Activated B cell treated with CpG ODN at 0.5 μM for 24 hours (primary cell): ENCODE data around the gene NMRK2. TPM values are rescaled to one million over a fixed set of nuclear protein-coding genes. Genes with fewer than 3 reads are reported as not detected.
"Not testable (repeated sequence)": the region's sequence is repeated elsewhere in the genome, so short reads cannot be mapped to it uniquely, and the experiment has no call there.

Experiments
- ATAC-seq: fragments of 200-7000 bp; cut with Tn5 transposase; one replicate; pipeline ENCODE4 v1.10.0; 2021; ENCODE audit warnings: low read depth, mild to moderate bottlenecking, moderate library complexity
- CTCF ChIA-PET: fragments of 350-600 bp; sonication (Branson Sonifier 250); formaldehyde crosslinking; loops from one replicate; lab custom pipeline; 2021; ENCODE audit warnings: antibody characterized with exemption; lab: Charles Lee
- POLR2A ChIA-PET: fragments of 350-600 bp; sonication (Branson Sonifier 250); formaldehyde crosslinking; loops from one replicate; lab custom pipeline; 2021; ENCODE audit warnings: antibody characterized with exemption; lab: Charles Lee
- DNase-seq: peaks from one replicate; pipeline ENCODE4 v3.0.0; 2022
- H3K27ac Mint-ChIP-seq: one replicate; pipeline ENCODE4 v1.8.0; 2020; ENCODE audit warnings: mixed read lengths
- H3K27me3 Mint-ChIP-seq: one replicate; pipeline ENCODE4 v1.8.0; 2021; ENCODE audit warnings: mixed read lengths
- H3K36me3 Mint-ChIP-seq: one replicate; pipeline ENCODE4 v1.8.0; 2021; ENCODE audit warnings: low read depth, mixed read lengths
- H3K4me1 Mint-ChIP-seq: one replicate; pipeline ENCODE4 v1.8.0; 2021; ENCODE audit warnings: mixed read lengths
- H3K4me3 Mint-ChIP-seq: one replicate; pipeline ENCODE4 v1.8.0; 2020; ENCODE audit warnings: mild to moderate bottlenecking, mixed read lengths
- H3K9me3 Mint-ChIP-seq: one replicate; pipeline ENCODE4 v1.8.0; 2020; ENCODE audit warnings: mixed read lengths
- intact Hi-C: fragments of 100-400 bp; cut with micrococcal nuclease; formaldehyde crosslinking; loops from one replicate; pipeline ENCODE4 v1.15.1; 2024
- total RNA-seq: library from RNA; stranded (reverse); gene quantifications from 2 replicates; pipeline ENCODE4 v1.2.3, GENCODE V29; 2022
- TF ChIP-seq, protein P1 (sequence below): fragments of 200-600 bp; IDR thresholded peaks from one replicate; pipeline ENCODE4 v1.8.0; 2022; ENCODE audit warnings: antibody characterized with exemption, mild to moderate bottlenecking

Gene NMRK2
- total RNA-seq, 1 donor from 2014 or later: not detected

DNA sequence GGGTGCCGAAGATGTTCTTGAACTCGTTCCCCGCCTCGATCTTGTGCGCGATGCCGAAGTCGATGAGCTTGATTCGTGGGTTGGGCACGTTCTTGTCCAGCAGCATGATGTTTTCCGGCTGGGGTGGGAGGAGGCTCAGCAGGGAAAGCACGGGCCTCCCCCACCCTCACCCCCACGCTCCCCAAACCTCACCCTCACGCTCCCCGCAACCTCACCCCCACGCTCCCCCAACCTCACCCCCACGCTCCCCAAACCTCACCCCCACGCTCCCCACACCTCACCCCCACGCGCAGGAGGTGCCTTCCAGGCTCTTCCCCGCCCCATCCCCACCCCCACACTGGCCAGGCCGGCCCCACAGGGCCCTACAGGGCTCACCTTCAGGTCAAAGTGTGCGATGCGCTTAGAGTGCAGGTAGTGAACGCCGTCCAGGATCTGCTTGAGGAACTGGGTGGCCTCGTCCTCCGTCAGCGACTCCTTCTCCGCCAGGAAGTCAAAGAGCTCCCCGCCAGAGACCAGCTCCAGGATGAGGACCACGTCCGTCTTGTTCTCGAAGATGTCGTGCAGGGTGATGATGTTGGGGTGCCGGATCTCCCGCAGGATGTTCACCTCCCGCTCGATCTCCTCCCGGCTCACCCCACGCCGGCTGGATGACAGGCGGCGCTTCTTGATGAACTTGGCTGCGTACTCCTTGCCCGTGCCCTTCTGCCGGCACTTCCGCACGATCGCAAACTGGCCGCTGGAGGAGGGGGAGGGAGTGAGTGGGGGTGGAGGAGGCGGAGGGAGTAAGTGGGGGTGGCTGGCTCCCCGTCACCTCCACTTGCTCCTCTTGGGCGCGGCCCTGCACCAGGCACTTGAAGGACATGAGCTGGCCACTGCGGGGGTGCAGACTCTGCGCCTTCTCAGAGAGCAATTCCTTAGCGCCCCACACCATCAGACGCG, 31.7 kb downstream of the NMRK2 start:
- peaks cover 65% of the 10 kb centered on the region for H3K36me3 Mint-ChIP-seq
- H3K27ac Mint-ChIP-seq: no peak overlapping the region
- peaks cover 10% of the 10 kb centered on the region for H3K4me1 Mint-ChIP-seq
- TF ChIP-seq, protein P1, sequence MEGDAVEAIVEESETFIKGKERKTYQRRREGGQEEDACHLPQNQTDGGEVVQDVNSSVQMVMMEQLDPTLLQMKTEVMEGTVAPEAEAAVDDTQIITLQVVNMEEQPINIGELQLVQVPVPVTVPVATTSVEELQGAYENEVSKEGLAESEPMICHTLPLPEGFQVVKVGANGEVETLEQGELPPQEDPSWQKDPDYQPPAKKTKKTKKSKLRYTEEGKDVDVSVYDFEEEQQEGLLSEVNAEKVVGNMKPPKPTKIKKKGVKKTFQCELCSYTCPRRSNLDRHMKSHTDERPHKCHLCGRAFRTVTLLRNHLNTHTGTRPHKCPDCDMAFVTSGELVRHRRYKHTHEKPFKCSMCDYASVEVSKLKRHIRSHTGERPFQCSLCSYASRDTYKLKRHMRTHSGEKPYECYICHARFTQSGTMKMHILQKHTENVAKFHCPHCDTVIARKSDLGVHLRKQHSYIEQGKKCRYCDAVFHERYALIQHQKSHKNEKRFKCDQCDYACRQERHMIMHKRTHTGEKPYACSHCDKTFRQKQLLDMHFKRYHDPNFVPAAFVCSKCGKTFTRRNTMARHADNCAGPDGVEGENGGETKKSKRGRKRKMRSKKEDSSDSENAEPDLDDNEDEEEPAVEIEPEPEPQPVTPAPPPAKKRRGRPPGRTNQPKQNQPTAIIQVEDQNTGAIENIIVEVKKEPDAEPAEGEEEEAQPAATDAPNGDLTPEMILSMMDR: no peak
- no peak for ATAC-seq
- intact Hi-C loops: no loop called here
- CTCF ChIA-PET: no interaction called here
- POLR2A ChIA-PET: no interaction called here
- no peaks in the 10 kb centered on the region for H3K27me3 Mint-ChIP-seq
- DNase-seq: no peak
- no peak overlapping the region for H3K4me3 Mint-ChIP-seq
- no peaks in the 10 kb centered on the region for H3K9me3 Mint-ChIP-seq

DNA sequence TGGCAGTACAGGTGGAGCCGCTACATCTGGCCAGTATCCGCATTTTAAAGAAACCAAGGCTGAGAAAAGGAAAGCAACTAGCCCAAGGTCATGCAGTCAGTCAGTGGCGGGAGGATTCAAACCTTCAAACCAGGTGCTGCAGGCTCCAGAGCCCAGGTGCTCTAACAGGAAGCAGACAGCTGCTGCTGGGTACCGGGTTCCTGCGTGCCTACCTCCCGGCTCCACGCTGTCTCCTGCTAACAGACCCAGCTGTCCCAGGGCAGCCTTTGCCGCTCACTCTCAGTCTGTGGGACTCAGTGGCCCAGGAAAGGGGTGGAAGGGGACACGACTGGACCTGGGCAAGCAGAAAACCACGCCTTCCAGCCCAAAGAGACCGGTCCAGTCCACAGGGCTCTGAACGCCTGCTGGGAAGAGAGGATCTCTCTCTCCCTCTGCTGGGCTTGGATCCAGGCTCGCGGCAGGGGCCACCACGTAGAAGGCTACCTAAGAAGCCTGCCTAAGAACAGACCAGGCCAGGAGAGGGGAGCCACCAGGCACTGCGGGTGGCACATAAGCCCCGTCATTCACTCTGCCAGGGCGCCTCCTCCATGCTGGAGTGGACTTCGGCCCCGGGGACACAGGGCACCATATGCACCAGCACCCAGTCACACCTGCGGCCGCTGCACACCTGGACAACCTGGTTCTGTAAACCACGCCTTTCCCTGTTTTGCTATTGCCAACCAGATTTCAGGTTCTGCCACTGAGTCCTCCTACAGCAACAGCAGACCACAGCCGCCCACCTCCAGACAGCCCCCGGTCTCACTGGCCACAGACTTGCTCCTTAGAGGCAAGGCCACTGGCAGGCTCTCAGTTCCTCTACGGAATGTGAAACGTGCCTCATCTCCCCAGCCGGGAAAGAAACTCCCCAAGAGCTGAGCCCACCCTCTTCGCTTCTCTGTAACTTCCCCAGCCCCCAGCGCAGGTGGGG, 33.5 kb downstream of the NMRK2 start:
- H3K4me3 Mint-ChIP-seq: no peak overlapping the region
- TF ChIP-seq, protein P1: no peak
- CTCF ChIA-PET: no interaction called here
- no peak for DNase-seq
- ATAC-seq: no peak
- POLR2A ChIA-PET: no interaction called here
- H3K27me3 Mint-ChIP-seq: no peaks in the 10 kb centered on the region
- peaks cover 25% of the 10 kb centered on the region for H3K4me1 Mint-ChIP-seq
- no peak overlapping the region for H3K27ac Mint-ChIP-seq
- H3K36me3 Mint-ChIP-seq: peaks cover 61% of the 10 kb centered on the region
- intact Hi-C loops: no loop called here
- no peaks in the 10 kb centered on the region for H3K9me3 Mint-ChIP-seq

DNA sequence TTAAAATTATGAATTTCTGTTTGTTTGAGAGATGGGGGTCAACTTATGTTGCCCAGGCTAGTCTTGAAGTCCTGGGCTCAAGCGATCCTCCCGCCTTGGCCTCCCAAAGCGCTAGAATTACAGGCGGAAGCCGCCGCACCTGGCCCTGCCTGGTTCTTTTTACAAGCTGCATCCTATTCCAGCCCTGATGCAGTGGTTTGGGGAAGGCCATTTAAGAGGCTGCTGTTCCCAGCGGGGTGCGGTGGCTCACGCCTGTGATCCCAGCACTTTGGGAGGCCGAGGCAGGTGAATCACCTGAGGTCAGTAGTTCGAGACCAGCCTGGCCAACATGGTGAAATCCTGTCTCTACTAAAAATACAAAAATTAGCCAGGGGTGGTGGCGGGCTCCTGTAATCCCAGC, 35.1 kb downstream of the NMRK2 start:
- CTCF ChIA-PET, ATAC-seq, POLR2A ChIA-PET, H3K4me3 Mint-ChIP-seq, intact Hi-C loops, DNase-seq, H3K9me3 Mint-ChIP-seq, H3K27me3 Mint-ChIP-seq, H3K27ac Mint-ChIP-seq: not testable (repeated sequence)
- Mint-ChIP-seq H3K4me1 (peaks cover 27% of the 10 kb centered on the region), H3K36me3 (peaks cover 56% of the 10 kb centered on the region)

DNA sequence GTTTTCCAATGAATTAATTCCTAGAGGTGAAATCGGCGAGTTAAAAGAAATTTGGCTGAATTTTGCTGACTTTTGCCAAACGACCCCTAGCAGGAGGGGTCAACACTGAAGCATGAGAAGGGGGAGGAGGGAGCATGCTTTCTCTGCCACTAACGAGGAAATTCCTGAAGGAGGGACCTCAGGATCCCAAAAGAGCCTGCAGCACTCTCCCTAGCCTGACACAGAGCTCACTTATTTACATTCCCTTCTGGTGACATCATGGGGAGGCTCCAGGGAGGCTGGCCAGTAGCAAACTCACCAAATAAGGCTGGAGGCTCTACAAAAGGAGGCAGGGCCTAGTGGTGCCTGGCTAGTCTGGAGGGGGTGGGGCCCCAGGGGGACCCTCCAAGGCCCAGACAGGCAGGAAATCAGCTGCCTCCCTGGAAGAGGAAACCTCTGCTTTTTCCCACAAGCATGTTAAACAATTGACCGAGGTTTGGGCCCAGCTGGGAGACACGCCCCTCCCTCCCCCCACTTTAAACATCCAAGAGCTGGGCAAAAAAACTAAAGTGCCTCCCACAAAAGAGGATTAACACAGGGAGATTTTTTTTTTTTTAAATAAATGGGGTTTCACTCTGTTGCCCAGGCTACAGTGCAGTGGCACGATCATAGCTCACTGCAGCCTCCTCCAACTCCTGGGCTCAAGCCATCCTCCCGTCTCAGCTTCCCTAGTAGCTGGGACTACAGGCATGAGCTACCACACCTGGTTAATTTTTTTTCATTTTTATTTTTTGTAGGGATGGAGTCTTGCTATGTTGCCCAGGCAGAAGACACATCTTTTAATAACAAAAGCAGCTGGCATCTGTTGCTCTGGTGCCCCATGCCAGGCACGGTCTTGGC, 35.9 kb downstream of the NMRK2 start:
- CTCF ChIA-PET: no interaction called here
- DNase-seq (no peak), ATAC-seq (no peak)
- no peaks in the 10 kb centered on the region for H3K27me3 Mint-ChIP-seq
- POLR2A ChIA-PET: interaction anchor here (0.6 to 0.7 kb wide), 2 partner anchors 32 to 287 kb away, joined by 3 to 5 read pairs; no protein-coding TSS in a partner anchor
- H3K4me1 Mint-ChIP-seq: peaks cover 27% of the 10 kb centered on the region
- intact Hi-C loops: no loop called here
- TF ChIP-seq, protein P1: no peak
- H3K27ac Mint-ChIP-seq: no peak overlapping the region
- H3K9me3 Mint-ChIP-seq: no peaks in the 10 kb centered on the region
- no peak overlapping the region for H3K4me3 Mint-ChIP-seq
- peaks cover 48% of the 10 kb centered on the region for H3K36me3 Mint-ChIP-seq
